CD4-positive, alpha-beta T cell (primary cell): ENCODE results near the gene UVSSA. TPM values are rescaled to one million over a fixed set of nuclear protein-coding genes. Genes with fewer than 3 reads are reported as not detected.

Experiments used
- ATAC-seq: fragments of 200-7000 bp; cut with Tn5 transposase; one replicate; pipeline ENCODE4 v1.10.0; 2022; ENCODE audit warnings: mild to moderate bottlenecking; ENCODE audit not compliant: poor library complexity
- CTCF ChIA-PET: fragments of 350-600 bp; sonication (Branson Sonifier 250); formaldehyde crosslinking; loops from one replicate; lab custom pipeline; 2021; ENCODE audit warnings: antibody characterized with exemption, inconsistent platforms; lab: Charles Lee
- POLR2A ChIA-PET: fragments of 350-600 bp; sonication (Branson Sonifier 250); formaldehyde crosslinking; loops from one replicate; lab custom pipeline; 2021; ENCODE audit warnings: antibody characterized with exemption, inconsistent platforms; lab: Charles Lee
- DNase-seq, 14 experiments: peaks; one replicate each; pipeline ENCODE4 v3.0.0-alpha.2; 2013 to 2020; ENCODE audit warnings: mixed read lengths in 2 of 14
- H3K27ac ChIP-seq, 2 donors: one replicate each; pipeline versions ENCODE4 v1.5.1 to v1.7.0; 2013; ENCODE audit warnings: low read length in 2 of 2, low read depth in 1 of 2, mild to moderate bottlenecking in 1 of 2
- H3K27me3 ChIP-seq, 2 experiments: 1 replicate in 1 of 2; 2 replicates in 1 of 2; pipeline versions ENCODE4 v1.6.1 to v1.7.0; 2013; ENCODE audit warnings: low read length in 2 of 2, control low read depth in 1 of 2, mild to moderate bottlenecking in 1 of 2, moderate library complexity in 1 of 2; ENCODE audit not compliant: insufficient read depth in 2 of 2, control insufficient read depth in 1 of 2
- H3K36me3 ChIP-seq: one replicate; pipeline ENCODE4 v1.6.1; 2013; ENCODE audit warnings: low read length, control low read depth; ENCODE audit not compliant: insufficient read depth
- H3K4me1 ChIP-seq: one replicate; pipeline ENCODE4 v1.6.1; 2013; ENCODE audit warnings: low read length, control low read depth; ENCODE audit not compliant: insufficient read depth
- H3K4me3 ChIP-seq: one replicate; pipeline ENCODE4 v1.5.1; 2013; ENCODE audit warnings: mild to moderate bottlenecking, low read length, moderate library complexity
- H3K9me3 ChIP-seq, 2 experiments: 1 replicate in 1 of 2; 2 replicates in 1 of 2; pipeline versions ENCODE4 v1.6.1 to v1.7.0; 2013; ENCODE audit warnings: low read length in 2 of 2, mild to moderate bottlenecking in 2 of 2, control low read depth in 1 of 2, moderate library complexity in 1 of 2; ENCODE audit not compliant: control insufficient read depth in 1 of 2, insufficient read depth in 1 of 2
- H3K27ac Mint-ChIP-seq: one replicate; pipeline ENCODE4 v1.8.0; 2020; ENCODE audit warnings: mixed read lengths
- H3K27me3 Mint-ChIP-seq: one replicate; pipeline ENCODE4 v1.8.0; 2021; ENCODE audit warnings: mixed read lengths
- H3K36me3 Mint-ChIP-seq: one replicate; pipeline ENCODE4 v1.8.0; 2021; ENCODE audit warnings: low read depth, mixed read lengths
- H3K4me1 Mint-ChIP-seq: one replicate; pipeline ENCODE4 v1.8.0; 2021; ENCODE audit warnings: low read depth, mixed read lengths
- H3K4me3 Mint-ChIP-seq: one replicate; pipeline ENCODE4 v1.8.0; 2020; ENCODE audit warnings: mild to moderate bottlenecking, mixed read lengths
- H3K9me3 Mint-ChIP-seq: one replicate; pipeline ENCODE4 v1.8.0; 2020; ENCODE audit warnings: mixed read lengths
- intact Hi-C, 2 experiments: fragments of 100-400 bp; cut with DNase I in 1 of 2; cut with micrococcal nuclease in 1 of 2; formaldehyde crosslinking; loops; one replicate each; pipeline versions ENCODE4 v1.15.1 to v1.9.0; 2023 to 2025; cut with DNase I, micrococcal nuclease
- total RNA-seq, 174 experiments: library from RNA in 2 of 174; stranded (reverse) in 2 of 174; gene quantifications; one replicate each; pipeline ENCODE4 v1.2.3 and lab custom pipeline; 2021 to 2026
- TF ChIP-seq, protein P1 (sequence below): fragments of 200-600 bp; IDR thresholded peaks from one replicate; pipeline ENCODE4 v1.8.0; 2022; ENCODE audit warnings: antibody characterized with exemption, mild to moderate bottlenecking

Gene UVSSA
- total RNA-seq, 2 experiments from 2014 or later, result 31.1 to 33.1 TPM

DNA sequence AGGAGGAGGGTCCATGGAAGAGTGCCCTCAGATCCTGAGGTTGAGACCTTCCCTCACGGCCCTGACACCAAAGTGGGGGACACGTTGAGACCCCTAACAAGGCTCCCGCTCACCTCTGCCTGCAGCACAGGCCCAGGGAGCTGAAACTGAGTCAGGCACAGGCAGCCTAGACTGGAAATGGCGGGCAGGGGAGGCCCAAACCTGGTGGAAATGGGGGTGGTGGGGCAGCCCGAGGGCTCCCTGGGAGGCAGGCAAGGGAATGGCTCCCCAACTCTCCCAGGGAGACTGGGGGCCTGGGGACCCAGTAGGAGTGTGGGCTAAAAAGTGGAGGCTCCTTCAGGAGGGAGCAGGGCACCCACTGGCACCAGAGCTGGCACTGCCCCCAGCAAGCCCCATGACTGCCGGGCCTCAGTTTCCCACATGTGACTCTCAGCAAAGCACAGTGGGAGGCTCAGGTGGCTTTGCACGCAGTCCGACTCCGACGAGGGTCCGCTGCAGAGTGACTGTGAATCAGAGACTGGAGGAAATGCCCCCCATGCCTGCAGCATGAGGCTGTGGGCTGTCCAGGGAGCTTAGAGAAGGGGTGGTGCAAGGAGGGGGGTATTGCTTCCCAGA, 53.3 kb downstream of the UVSSA start:
- intact Hi-C loops, result no loop called here
- DNase-seq (peak in 2 of 14 experiments; percentile 6 to 29), ATAC-seq (no peak)
- H3K27me3 ChIP-seq, result peaks cover 23 to 38% of the 10 kb centered on the region in 2 experiments
- H3K4me3 Mint-ChIP-seq, result no peak overlapping the region
- H3K36me3 Mint-ChIP-seq, result peaks cover 5% of the 10 kb centered on the region
- H3K4me3 ChIP-seq, result no peak overlapping the region
- H3K27ac Mint-ChIP-seq, result no peak overlapping the region
- TF ChIP-seq, protein P1, sequence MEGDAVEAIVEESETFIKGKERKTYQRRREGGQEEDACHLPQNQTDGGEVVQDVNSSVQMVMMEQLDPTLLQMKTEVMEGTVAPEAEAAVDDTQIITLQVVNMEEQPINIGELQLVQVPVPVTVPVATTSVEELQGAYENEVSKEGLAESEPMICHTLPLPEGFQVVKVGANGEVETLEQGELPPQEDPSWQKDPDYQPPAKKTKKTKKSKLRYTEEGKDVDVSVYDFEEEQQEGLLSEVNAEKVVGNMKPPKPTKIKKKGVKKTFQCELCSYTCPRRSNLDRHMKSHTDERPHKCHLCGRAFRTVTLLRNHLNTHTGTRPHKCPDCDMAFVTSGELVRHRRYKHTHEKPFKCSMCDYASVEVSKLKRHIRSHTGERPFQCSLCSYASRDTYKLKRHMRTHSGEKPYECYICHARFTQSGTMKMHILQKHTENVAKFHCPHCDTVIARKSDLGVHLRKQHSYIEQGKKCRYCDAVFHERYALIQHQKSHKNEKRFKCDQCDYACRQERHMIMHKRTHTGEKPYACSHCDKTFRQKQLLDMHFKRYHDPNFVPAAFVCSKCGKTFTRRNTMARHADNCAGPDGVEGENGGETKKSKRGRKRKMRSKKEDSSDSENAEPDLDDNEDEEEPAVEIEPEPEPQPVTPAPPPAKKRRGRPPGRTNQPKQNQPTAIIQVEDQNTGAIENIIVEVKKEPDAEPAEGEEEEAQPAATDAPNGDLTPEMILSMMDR, result no peak
- no peaks in the 10 kb centered on the region for H3K36me3 ChIP-seq
- H3K4me1 ChIP-seq, result peaks cover 22% of the 10 kb centered on the region
- peaks cover 20% of the 10 kb centered on the region for H3K27me3 Mint-ChIP-seq
- POLR2A ChIA-PET, result no interaction called here
- H3K9me3 ChIP-seq, result peaks cover 5 to 62% of the 10 kb centered on the region in 2 experiments
- H3K27ac ChIP-seq, result no peak overlapping the region
- CTCF ChIA-PET, result no interaction called here
- H3K4me1 Mint-ChIP-seq, result no peaks in the 10 kb centered on the region
- H3K9me3 Mint-ChIP-seq, result no peaks in the 10 kb centered on the region

- Mint-ChIP-seq H3K27me3 (peaks cover 22% of the 10 kb centered on the region), H3K4me3 (no peak overlapping the region), H3K9me3 (no peaks in the 10 kb centered on the region), H3K27ac (no peak overlapping the region), H3K4me1 (no peaks in the 10 kb centered on the region), H3K36me3 (no peaks in the 10 kb centered on the region)
- TF ChIP-seq, protein P1, result no peak
- Histone ChIP-seq H3K4me1 (peaks cover 22% of the 10 kb centered on the region), H3K4me3 (no peak overlapping the region), H3K27me3 (peaks cover 28 to 43% of the 10 kb centered on the region in 2 experiments), H3K27ac (no peak overlapping the region), H3K36me3 (no peaks in the 10 kb centered on the region), H3K9me3 (peaks cover 5 to 62% of the 10 kb centered on the region in 2 experiments)
- intact Hi-C loops, result no loop called here
- ATAC-seq (no peak), DNase-seq (peak in 1 of 14 experiments; percentile 7)
- POLR2A ChIA-PET, result no interaction called here
- CTCF ChIA-PET, result no interaction called here
Observed at GRCh38 chr4:1400831-1401408, 53.9 kb downstream of the UVSSA start.

DNA sequence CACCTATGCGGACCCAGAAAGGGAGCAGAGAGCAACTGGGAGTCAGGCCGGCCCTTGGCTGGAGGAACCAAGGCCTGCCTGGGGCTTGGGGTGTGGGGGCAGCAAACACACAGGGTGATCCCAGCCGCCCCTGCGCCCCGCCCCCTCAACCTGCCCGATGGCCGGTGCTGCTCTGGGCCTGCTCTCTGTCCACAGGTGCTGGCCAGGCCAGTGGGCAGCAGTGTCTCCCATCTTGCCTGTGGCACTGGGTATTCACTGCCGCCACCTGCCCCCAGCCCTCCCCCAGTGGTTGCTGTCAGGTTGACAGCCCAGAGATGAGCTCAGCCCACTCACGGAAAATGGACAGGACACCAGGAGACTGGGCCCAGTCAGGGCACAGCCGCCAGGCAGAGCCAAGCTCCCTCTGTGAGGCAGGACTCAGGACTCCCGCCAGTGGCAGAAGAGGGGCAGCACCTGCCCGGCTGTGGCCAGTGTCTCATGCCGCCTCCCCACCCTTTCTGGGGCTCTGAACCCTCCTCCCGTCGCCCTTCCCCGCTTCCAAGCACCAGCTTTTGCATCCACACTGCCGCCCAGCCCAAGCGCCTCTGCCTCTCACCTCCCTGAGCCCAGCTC, 54.5 kb downstream of the UVSSA start:
- H3K27me3 ChIP-seq, result peaks cover 28 to 43% of the 10 kb centered on the region in 2 experiments

More for the DNA sequence above, 54.5 kb downstream of the UVSSA start:
- intact Hi-C loops, result no loop called here
- DNase-seq (peak in 2 of 14 experiments; percentile 12 to 27), ATAC-seq (no peak)
- Histone ChIP-seq H3K9me3 (peaks cover 5 to 56% of the 10 kb centered on the region in 2 experiments), H3K27ac (no peak overlapping the region), H3K36me3 (no peaks in the 10 kb centered on the region), H3K4me3 (no peak overlapping the region), H3K4me1 (peaks cover 22% of the 10 kb centered on the region)
- no peak overlapping the region for H3K27ac Mint-ChIP-seq
- no peaks in the 10 kb centered on the region for H3K9me3 Mint-ChIP-seq
- H3K36me3 Mint-ChIP-seq, result no peaks in the 10 kb centered on the region
- TF ChIP-seq, protein P1, result no peak
- H3K27me3 Mint-ChIP-seq, result peaks cover 22% of the 10 kb centered on the region
- ChIA-PET CTCF (no interaction called here), POLR2A (no interaction called here)
- H3K4me1 Mint-ChIP-seq, result no peaks in the 10 kb centered on the region
- H3K4me3 Mint-ChIP-seq, result no peak overlapping the region
